Prostate gland (tissue), 2 donors: ENCODE data around the gene PDHA2.

Experiments
- CTCF ChIP-seq, 4 experiments: fragments of 200-600 bp in 2 of 4; fragments of 450-650 bp in 2 of 4; sonication (generic) in 2 of 4; IDR thresholded peaks; 1 replicate in 3 of 4; 2 replicates in 1 of 4; pipeline ENCODE4 v1.5.1; 2016 to 2019; ENCODE audit warnings: antibody characterized with exemption in 4 of 4, mild to moderate bottlenecking in 2 of 4, moderate library complexity in 2 of 4
- POLR2A ChIP-seq: fragments of 450-650 bp; IDR thresholded peaks from one replicate; pipeline ENCODE4 v1.6.1; 2016; ENCODE audit warnings: antibody characterized with exemption, mild to moderate bottlenecking

GRCh38 chr4:95839891-95840290 lies at the start of gene PDHA2:
- TF ChIP-seq POLR2A (no peak), CTCF (IDR thresholded peaks at IDR 0.05) (no peak)
